ENCODE data around the gene MAGI3. TPM values are rescaled to one million over a fixed set of nuclear protein-coding genes. Genes with fewer than 3 reads are reported as not detected.
A peak's percentile ranks its signal among the peaks of the same experiment; 100 is the strongest.
"Not testable (repeated sequence)": the region's sequence is repeated elsewhere in the genome, so short reads cannot be mapped to it uniquely, and the experiment has no call there.

The MAGI3 gene
- total RNA-seq, 1 donor from 2014 or later, result 70.5 TPM

DNA sequence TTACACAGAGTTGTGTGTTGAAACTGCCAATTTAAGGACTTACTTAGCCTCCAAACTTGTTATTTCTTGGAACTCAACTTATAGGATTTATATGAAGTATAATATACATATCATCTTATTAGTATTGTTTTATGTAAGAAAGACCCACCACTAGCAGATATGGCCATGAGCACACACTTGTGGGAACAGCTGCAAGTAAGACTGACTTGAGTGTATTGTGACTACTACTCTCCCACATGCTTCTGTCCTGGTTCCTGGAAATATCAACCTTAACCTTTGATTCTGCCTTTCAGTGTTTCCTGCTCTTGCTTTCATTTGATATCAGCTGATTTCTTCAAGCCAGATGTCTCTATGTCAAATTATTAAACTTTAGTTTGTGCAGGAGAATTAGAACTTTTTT, 175.3 kb downstream of the MAGI3 start:
- intact Hi-C loops (cut with DNase I), result no loop called here
- no peak overlapping the region for H3K4me3 ChIP-seq
- H3K27ac ChIP-seq, result no peak overlapping the region
- TF ChIP-seq, protein P1, sequence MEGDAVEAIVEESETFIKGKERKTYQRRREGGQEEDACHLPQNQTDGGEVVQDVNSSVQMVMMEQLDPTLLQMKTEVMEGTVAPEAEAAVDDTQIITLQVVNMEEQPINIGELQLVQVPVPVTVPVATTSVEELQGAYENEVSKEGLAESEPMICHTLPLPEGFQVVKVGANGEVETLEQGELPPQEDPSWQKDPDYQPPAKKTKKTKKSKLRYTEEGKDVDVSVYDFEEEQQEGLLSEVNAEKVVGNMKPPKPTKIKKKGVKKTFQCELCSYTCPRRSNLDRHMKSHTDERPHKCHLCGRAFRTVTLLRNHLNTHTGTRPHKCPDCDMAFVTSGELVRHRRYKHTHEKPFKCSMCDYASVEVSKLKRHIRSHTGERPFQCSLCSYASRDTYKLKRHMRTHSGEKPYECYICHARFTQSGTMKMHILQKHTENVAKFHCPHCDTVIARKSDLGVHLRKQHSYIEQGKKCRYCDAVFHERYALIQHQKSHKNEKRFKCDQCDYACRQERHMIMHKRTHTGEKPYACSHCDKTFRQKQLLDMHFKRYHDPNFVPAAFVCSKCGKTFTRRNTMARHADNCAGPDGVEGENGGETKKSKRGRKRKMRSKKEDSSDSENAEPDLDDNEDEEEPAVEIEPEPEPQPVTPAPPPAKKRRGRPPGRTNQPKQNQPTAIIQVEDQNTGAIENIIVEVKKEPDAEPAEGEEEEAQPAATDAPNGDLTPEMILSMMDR (IDR thresholded peaks at IDR 0.05), result no peak
- H3K9me3 ChIP-seq, result peaks cover 18% of the 10 kb centered on the region
- H3K4me1 ChIP-seq, result no peaks in the 10 kb centered on the region
- H3K27me3 ChIP-seq, result no peaks in the 10 kb centered on the region
- ATAC-seq (no peak), DNase-seq (no peak)
- no peaks in the 10 kb centered on the region for H3K36me3 ChIP-seq

DNA sequence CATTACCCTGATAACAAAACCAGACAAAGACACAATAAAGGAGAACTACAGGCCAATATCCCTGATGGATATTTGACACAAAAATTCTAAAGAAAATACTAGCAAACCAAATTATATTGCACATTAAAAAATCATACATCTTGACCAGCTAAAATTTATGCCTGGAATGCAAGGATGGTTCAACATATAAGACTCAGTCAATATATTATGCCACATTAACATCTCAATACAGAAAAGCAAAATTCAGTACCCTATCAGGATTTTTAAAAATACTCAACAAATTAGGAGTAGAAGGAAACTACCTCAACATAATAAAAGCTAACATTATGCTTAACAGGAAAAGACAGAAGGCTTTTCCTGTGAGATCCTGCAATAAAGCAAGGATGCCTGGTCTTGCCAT, 177.1 kb downstream of the MAGI3 start:
- Histone ChIP-seq H3K36me3 (no peaks in the 10 kb centered on the region), H3K27me3 (no peaks in the 10 kb centered on the region), H3K9me3 (peaks cover 18% of the 10 kb centered on the region), H3K4me3 (no peak overlapping the region), H3K27ac (no peak overlapping the region), H3K4me1 (no peaks in the 10 kb centered on the region)
- intact Hi-C loops (cut with DNase I), result no loop called here
- no peak for DNase-seq
- ATAC-seq, result no peak
- TF ChIP-seq, protein P1 (IDR thresholded peaks at IDR 0.05), result no peak

DNA sequence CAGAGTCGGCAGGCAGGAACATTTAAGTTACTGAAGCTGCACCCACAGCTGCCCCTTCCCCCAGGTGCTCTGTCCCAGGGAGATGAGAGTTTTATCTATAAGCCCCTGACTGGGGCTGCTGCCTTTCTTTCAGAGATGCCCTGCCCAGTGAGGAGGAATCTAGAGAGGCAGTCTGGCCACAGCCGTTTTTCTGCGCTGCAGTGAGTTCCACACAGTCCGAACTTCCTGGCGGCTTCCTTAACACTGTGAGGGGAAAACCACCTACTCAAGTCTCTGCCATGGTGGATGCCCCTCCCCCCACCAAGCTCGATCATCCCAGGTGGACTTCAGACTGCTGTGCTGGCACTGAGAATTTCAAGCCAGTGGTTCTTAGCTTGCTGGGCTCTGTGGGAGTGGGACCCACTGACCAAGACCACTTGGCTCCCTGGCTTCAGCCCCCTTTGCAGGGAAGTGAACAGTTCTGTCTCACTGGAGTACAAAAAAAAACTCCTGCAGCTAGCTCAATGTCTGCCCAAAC, 185.5 kb downstream of the MAGI3 start:
- H3K27ac ChIP-seq; ATAC-seq; DNase-seq; H3K9me3 ChIP-seq; intact Hi-C loops (cut with DNase I); H3K4me1 ChIP-seq; H3K36me3 ChIP-seq; H3K27me3 ChIP-seq; H3K4me3 ChIP-seq: not testable (repeated sequence)

DNA sequence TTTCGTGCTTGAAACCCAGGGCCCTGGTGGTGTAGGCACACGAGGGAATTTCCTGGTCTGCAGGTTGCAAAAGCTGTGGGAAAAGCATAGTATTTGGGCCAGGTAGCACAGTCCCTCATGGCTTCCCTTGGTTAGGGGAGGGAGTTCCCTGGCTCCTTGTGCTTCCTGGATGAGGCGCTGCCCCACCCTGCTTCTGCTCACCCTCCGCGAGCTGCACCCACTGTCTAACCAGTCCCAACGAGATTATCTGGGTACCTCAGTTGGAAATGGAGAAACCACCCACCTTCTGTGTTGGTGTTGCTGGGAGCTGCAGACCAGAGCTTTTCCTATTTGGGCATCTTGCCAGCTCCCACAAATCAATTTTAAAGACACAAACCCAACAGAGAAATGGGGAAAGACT, 186.0 kb downstream of the MAGI3 start:
- intact Hi-C loops (cut with DNase I), result no loop called here
- no peaks in the 10 kb centered on the region for H3K27me3 ChIP-seq
- DNase-seq (no peak), ATAC-seq (no peak)
- H3K27ac ChIP-seq, result no peak overlapping the region
- H3K4me1 ChIP-seq, result no peaks in the 10 kb centered on the region
- no peaks in the 10 kb centered on the region for H3K36me3 ChIP-seq
- no peak overlapping the region for H3K4me3 ChIP-seq
- TF ChIP-seq, protein P1 (IDR thresholded peaks at IDR 0.05), result no peak
- H3K9me3 ChIP-seq, result no peaks in the 10 kb centered on the region

DNA sequence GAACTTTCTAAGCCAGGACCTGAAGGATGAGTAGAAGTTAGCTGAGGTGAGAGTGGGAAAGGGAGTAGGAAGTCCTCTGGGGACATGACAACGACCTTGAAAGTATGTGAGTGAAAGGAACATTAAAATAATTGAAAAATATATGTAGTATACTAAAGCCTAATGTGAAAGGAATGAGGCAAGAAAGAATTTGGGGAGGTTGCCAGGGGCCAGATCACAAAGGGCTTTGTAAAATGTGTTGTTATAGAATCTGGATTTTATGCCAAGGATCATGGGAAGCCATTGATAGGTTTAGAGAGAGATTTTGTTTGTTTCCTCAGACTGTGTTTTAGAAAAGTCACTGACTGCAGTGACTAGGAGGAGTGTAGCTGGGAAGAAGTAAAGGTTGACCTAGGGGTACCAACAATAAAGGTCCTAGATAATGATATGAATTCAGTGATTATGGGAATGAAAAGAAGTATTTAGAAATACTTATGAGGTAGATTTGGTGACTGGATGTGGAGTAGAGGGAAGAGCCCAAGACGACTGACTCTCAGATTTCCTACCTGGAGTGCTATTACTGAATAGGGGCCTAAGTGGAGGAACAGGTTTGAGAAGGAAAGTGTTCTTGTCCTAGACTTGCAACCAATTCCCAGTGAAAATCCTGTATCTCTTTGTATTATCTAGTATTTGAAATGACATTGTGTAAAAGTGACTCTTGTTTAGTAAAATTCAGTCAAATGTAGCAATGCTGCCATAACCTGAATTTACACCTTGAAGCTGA, 189.1 kb downstream of the MAGI3 start:
- no peaks in the 10 kb centered on the region for H3K27me3 ChIP-seq
- H3K36me3 ChIP-seq, result no peaks in the 10 kb centered on the region
- H3K4me3 ChIP-seq, result no peak overlapping the region
- H3K27ac ChIP-seq, result no peak overlapping the region
- intact Hi-C loops (cut with DNase I), result no loop called here
- no peaks in the 10 kb centered on the region for H3K4me1 ChIP-seq
- peak; percentile 44 for ATAC-seq
- no peaks in the 10 kb centered on the region for H3K9me3 ChIP-seq
- TF ChIP-seq, protein P1 (IDR thresholded peaks at IDR 0.05), result no peak
- no peak for DNase-seq

DNA sequence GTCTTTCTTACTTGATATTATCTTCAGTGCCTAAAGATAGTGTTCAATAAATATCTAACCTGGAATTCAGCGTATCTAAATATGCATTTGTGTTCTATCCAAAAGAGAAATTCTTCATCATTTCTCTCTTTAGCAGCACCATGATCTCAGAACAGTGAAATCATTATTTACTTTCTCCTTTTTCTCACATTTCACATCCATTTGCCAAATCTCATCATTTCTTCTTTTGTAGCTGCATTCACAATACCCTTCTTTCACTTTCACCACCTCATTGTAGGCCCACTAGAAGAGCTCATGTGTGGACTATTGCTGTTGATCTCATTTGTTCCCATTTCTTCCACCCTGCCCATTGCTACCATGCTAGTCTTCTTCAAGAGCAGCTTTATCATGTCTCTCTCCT, 191.0 kb downstream of the MAGI3 start:
- no peak overlapping the region for H3K4me3 ChIP-seq
- intact Hi-C loops (cut with DNase I), result no loop called here
- ATAC-seq, result no peak

More for the DNA sequence above, 191.0 kb downstream of the MAGI3 start:
- H3K27me3 ChIP-seq, result no peaks in the 10 kb centered on the region
- H3K27ac ChIP-seq, result no peak overlapping the region
- no peak for DNase-seq
- no peaks in the 10 kb centered on the region for H3K9me3 ChIP-seq
- TF ChIP-seq, protein P1 (IDR thresholded peaks at IDR 0.05), result no peak
- no peaks in the 10 kb centered on the region for H3K4me1 ChIP-seq
- peaks cover 6% of the 10 kb centered on the region for H3K36me3 ChIP-seq
